ENCODE results near the gene ZBTB7C. TPM values are rescaled to one million over a fixed set of nuclear protein-coding genes. Genes with fewer than 3 reads are reported as not detected.
A peak's percentile ranks its signal among the peaks of the same experiment; 100 is the strongest.

ZBTB7C gene
- total RNA-seq, 1 donor from 2014 or later: 1.4 TPM

DNA sequence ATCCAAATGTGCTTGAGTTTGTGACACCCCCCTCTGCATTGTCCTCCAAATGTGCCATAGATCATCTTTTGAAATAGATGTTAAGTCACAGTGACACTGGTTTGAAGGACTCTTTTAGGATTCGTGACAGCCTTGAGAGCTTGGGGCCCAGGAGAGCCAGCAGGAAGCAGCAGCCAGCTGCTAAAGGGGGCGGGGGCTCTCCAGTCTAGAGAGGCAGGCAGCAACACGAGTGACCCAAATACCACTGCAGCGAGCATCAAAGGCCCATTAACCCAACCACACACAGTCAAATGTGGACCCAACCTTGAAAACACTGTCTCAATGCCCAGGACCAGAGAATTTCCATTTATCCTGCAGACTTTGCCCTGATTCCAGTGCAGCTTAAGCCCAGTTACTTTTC is 75.6 kb downstream of the ZBTB7C start:
- no peak overlapping the region for H3K4me3 Mint-ChIP-seq (ENCODE audit: unreplicated experiment)
- peaks cover 2% of the 10 kb centered on the region for H3K27me3 Mint-ChIP-seq (ENCODE audit: low read depth)
- no peak for TF ChIP-seq CTCF (IDR thresholded peaks at IDR 0.05)
- H3K27ac Mint-ChIP-seq (ENCODE audit: unreplicated experiment): no peak overlapping the region
- no peak for DNase-seq (ENCODE audit: low spot score)
- H3K9me3 Mint-ChIP-seq (ENCODE audit: low read depth): no peaks in the 10 kb centered on the region
- no peaks in the 10 kb centered on the region for H3K36me3 Mint-ChIP-seq (ENCODE audit: low read depth)
- H3K4me1 Mint-ChIP-seq (ENCODE audit: low read depth): peaks cover 48% of the 10 kb centered on the region

DNA sequence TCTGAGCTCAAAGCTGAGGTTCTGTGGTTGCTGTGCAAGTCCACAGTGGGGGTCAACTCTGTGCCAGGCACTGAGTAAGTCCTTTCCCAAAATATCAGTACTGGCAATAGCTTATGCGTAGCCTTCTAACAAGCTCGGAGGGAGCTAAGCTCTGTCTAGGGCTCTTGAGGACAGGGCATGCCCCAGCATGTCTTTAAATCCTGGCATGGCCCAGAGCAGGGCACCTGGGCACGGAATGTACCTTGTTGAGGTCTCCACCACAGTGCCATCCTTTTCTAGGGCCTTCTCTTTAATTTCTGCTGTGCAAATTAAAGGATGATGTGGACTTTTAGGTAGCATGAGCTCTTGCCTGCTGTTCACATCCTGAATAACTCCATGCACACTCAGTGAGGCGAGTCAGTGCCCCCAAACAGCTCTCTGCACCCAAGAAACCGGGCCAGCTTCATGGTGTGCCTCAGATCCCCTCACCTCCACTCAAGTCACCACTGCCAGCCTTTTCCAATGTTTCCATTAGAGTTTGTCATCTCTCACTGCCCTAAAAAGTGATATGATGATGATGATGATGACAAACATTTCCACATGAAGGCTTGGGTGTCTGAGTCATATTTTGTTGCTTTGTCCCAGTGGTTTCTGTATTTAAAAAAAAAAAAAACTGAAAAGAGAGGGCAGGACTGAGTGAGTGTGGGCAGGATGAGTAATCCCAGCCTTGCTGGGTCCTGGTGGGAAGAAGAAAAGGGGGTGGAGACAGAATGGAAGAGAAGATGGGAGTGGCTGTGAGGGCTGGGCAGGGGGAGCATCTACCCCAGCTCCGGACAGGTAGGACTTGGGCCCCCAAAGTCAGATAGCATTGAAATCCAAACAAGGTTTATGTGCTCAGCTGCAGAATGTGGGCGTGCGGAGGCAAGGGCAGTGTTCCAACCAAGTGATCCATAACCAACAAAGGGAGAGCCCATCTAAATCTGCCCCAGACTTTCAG is 78.9 kb downstream of the ZBTB7C start:
- H3K27ac Mint-ChIP-seq (ENCODE audit: unreplicated experiment): peak overlapping the region; percentile 77
- no peaks in the 10 kb centered on the region for H3K36me3 Mint-ChIP-seq (ENCODE audit: low read depth)
- no peak overlapping the region for H3K4me3 Mint-ChIP-seq (ENCODE audit: unreplicated experiment)
- TF ChIP-seq CTCF (IDR thresholded peaks at IDR 0.05): no peak
- H3K4me1 Mint-ChIP-seq (ENCODE audit: low read depth): peaks cover 60% of the 10 kb centered on the region
- H3K27me3 Mint-ChIP-seq (ENCODE audit: low read depth): peaks cover 2% of the 10 kb centered on the region
- DNase-seq (ENCODE audit: low spot score): no peak
- peaks cover 4% of the 10 kb centered on the region for H3K9me3 Mint-ChIP-seq (ENCODE audit: low read depth)

DNA sequence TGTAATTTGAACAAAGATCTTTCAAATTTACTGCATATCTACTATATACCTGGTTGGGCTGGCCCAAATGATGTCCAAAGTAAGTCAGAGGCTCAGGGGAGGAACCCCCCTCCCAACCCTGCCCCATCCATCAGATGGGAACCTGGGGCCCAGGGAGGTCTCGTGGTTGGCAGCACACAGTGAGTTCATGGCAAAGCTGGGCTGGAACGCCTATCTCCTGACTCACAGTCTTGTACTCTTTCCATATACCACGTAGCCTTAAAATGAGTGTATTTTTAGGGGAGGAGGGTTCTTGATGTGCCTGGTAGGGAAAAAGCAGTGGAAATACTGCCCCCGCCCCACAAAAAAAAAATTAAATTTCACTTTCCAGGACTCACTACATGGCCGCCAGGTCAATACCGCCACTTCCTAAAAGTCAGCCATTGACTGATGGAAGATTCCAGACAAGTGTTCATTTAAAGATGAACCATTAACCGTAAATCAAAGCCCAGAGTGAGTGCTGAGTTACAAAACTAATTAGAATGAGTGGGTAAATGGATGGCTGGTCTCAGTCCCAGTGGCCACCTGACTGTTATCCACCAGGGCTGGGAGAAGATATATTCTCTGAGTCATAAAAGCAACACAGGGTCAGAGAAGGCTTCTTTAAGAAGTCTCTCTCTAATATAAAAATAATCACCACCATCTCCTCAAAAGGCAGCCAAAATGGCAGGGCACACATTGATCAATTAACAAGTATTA is 80.5 kb downstream of the ZBTB7C start:
- Mint-ChIP-seq H3K4me3 (ENCODE audit: unreplicated experiment) (no peak overlapping the region), H3K9me3 (ENCODE audit: low read depth) (peaks cover 4% of the 10 kb centered on the region), H3K27me3 (ENCODE audit: low read depth) (no peaks in the 10 kb centered on the region), H3K36me3 (ENCODE audit: low read depth) (no peaks in the 10 kb centered on the region), H3K27ac (ENCODE audit: unreplicated experiment) (peak overlapping the region; percentile 83), H3K4me1 (ENCODE audit: low read depth) (peaks cover 64% of the 10 kb centered on the region)
- no peak for TF ChIP-seq CTCF (IDR thresholded peaks at IDR 0.05)
- DNase-seq (ENCODE audit: low spot score): no peak

DNA sequence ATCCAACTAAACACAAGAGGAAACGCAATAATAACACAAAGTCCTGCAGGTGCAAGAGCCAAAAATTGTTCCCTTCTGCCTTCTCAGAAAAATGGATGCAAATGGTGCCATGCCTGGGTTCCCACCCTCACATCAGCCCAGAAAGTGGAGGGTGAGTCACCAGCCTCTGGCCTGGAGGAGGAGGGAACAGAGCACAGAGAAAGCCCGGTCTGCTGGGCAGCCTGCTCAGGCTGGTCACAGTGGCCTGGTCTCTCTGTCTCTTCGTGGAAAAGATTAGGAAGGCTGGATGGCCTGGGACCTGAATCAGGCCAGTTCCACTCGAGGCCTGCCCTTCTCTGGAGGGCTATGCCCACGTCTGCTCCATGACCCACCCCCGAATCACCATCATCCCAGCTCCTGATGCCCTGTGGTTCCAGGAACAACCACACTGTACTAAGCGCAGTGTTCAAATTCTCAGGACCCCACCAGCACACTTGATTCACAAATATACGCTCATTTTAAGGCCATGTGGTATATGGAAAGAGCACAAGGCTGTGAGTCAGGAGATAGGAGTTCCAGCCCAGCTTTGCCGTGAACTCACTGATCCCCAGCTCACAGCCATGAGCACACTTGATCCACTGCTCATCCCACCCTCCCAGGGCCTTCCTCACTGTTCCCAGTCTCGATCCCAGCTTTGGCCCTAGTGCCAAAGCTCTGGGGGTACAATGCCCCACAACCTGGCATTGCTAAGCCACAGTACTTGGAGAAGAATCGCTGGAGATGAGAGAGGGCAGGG is 82.1 kb downstream of the ZBTB7C start:
- Mint-ChIP-seq H3K36me3 (ENCODE audit: low read depth) (no peaks in the 10 kb centered on the region), H3K4me3 (ENCODE audit: unreplicated experiment) (no peak overlapping the region), H3K9me3 (ENCODE audit: low read depth) (peaks cover 8% of the 10 kb centered on the region), H3K4me1 (ENCODE audit: low read depth) (peaks cover 55% of the 10 kb centered on the region), H3K27me3 (ENCODE audit: low read depth) (no peaks in the 10 kb centered on the region), H3K27ac (ENCODE audit: unreplicated experiment) (peak overlapping the region; percentile 81)
- no peak for TF ChIP-seq CTCF (IDR thresholded peaks at IDR 0.05)
- no peak for DNase-seq (ENCODE audit: low spot score)

Measured in chondrocyte (in vitro differentiated cells).